ENCODE data around the gene CORO6. TPM values are rescaled to one million over a fixed set of nuclear protein-coding genes. Genes with fewer than 3 reads are reported as not detected.

The CORO6 gene
- polyA plus RNA-seq, 1 donor from 2014 or later: 4.3 TPM

- no peak overlapping the region for H2AFZ ChIP-seq (ENCODE audit: low read depth, low read length)
Observed at GRCh38 chr17:29663155-29663554, 40.4 kb upstream of the CORO6 start.

GRCh38 chr17:29661213-29661612, 38.5 kb upstream of the CORO6 start:
- TF ChIP-seq POLR2AphosphoS5 (IDR thresholded peaks at IDR 0.05): no peak
- no peak for TF ChIP-seq EZH2 (IDR thresholded peaks at IDR 0.05; ENCODE audit: borderline replicate concordance, insufficient read depth, low read length, poor library complexity, severe bottlenecking)
- no peak for TF ChIP-seq EP300 (conservative IDR thresholded peaks at IDR 0.05; ENCODE audit: poor library complexity, severe bottlenecking)
- TF ChIP-seq TAF1 (IDR thresholded peaks at IDR 0.05; ENCODE audit: low read depth): no peak
- no peak for TF ChIP-seq SMC3 (conservative IDR thresholded peaks at IDR 0.05; ENCODE audit: poor library complexity)
- TF ChIP-seq CTCF (IDR thresholded peaks at IDR 0.05; ENCODE audit: poor library complexity, severe bottlenecking): no peak
- no peak for TF ChIP-seq MXI1 (conservative IDR thresholded peaks at IDR 0.05; ENCODE audit: poor library complexity, severe bottlenecking)
- TF ChIP-seq RAD21 (conservative IDR thresholded peaks at IDR 0.05): no peak
- no peak for TF ChIP-seq REST (IDR thresholded peaks at IDR 0.05; ENCODE audit: borderline replicate concordance)
- Histone ChIP-seq H3K27ac (ENCODE audit: low read length) (no peak overlapping the region), H3K9me3 (ENCODE audit: low read length) (no peaks in the 10 kb centered on the region), H3K36me3 (ENCODE audit: insufficient read depth, low read length) (peaks cover 5% of the 10 kb centered on the region), H3F3A (ENCODE audit: insufficient read depth, low read length, poor library complexity, severe bottlenecking) (no peaks in the 10 kb centered on the region), H4K20me1 (ENCODE audit: insufficient read depth) (no peaks in the 10 kb centered on the region), H3K9me2 (ENCODE audit: insufficient read depth, low read length) (no peaks in the 10 kb centered on the region), H3K9ac (ENCODE audit: low read length) (no peak overlapping the region), H3K27me3 (ENCODE audit: insufficient read depth, low read depth, low read length) (no peaks in the 10 kb centered on the region), H2AFZ (ENCODE audit: low read depth, low read length) (no peak overlapping the region), H3K79me2 (replicated peaks; ENCODE audit: insufficient read depth, low read length) (no peaks in the 10 kb centered on the region), H3K4me3 (ENCODE audit: low read length) (no peak overlapping the region), H3K4me2 (ENCODE audit: low read length) (no peak overlapping the region)

More at GRCh38 chr17:29663155-29663554, 40.4 kb upstream of the CORO6 start:
- Histone ChIP-seq H4K20me1 (ENCODE audit: insufficient read depth) (no peaks in the 10 kb centered on the region), H3K4me3 (ENCODE audit: low read length) (no peak overlapping the region), H3K9me2 (ENCODE audit: insufficient read depth, low read length) (no peaks in the 10 kb centered on the region), H3F3A (ENCODE audit: insufficient read depth, low read length, poor library complexity, severe bottlenecking) (no peaks in the 10 kb centered on the region), H3K27ac (ENCODE audit: low read length) (no peak overlapping the region), H3K27me3 (ENCODE audit: insufficient read depth, low read depth, low read length) (no peaks in the 10 kb centered on the region), H3K36me3 (ENCODE audit: insufficient read depth, low read length) (peaks cover 5% of the 10 kb centered on the region), H3K9me3 (ENCODE audit: low read length) (no peaks in the 10 kb centered on the region), H3K79me2 (replicated peaks; ENCODE audit: insufficient read depth, low read length) (no peaks in the 10 kb centered on the region), H3K9ac (ENCODE audit: low read length) (no peak overlapping the region), H3K4me2 (ENCODE audit: low read length) (no peak overlapping the region)
- TF ChIP-seq TAF1 (IDR thresholded peaks at IDR 0.05; ENCODE audit: low read depth) (no peak), EZH2 (IDR thresholded peaks at IDR 0.05; ENCODE audit: borderline replicate concordance, insufficient read depth, low read length, poor library complexity, severe bottlenecking) (no peak), SMC3 (conservative IDR thresholded peaks at IDR 0.05; ENCODE audit: poor library complexity) (no peak)

Measured in neural cell (in vitro differentiated cells).